GM12891 (cell line): ENCODE data around the gene ACY1.

ENCODE experiments used
- DNase-seq: peaks from one replicate; pipeline ENCODE4 v3.0.0; 2011; ENCODE audit warnings: low spot score; ENCODE audit not compliant: insufficient read length
- FAIRE-seq: peaks from 2 replicates; lab custom pipeline; 2011; peaks lifted over from hg19 to GRCh38; lab: Jason Lieb, UNC
- PAX5 ChIP-seq: IDR thresholded peaks from 2 replicates; pipeline ENCODE4 v1.6.1; 2011; ENCODE audit warnings: low read length, moderate library complexity, mild to moderate bottlenecking; ENCODE audit not compliant: insufficient read depth, severe bottlenecking
- POLR2A ChIP-seq: IDR thresholded peaks from 2 replicates; pipeline ENCODE4 v1.6.1; 2011; ENCODE audit warnings: low read depth, low read length, control low read depth
- POLR2AphosphoS5 ChIP-seq: IDR thresholded peaks from 2 replicates; pipeline ENCODE4 v1.6.1; 2011; ENCODE audit warnings: low read depth, low read length, control low read depth
- POU2F2 ChIP-seq: IDR thresholded peaks from 2 replicates; pipeline ENCODE4 v1.6.1; 2011; ENCODE audit warnings: low read depth, mild to moderate bottlenecking, control low read depth, low read length, moderate library complexity
- SPI1 ChIP-seq: IDR thresholded peaks from 2 replicates; pipeline ENCODE4 v1.6.1; 2011; ENCODE audit warnings: low read depth, low read length, control low read depth
- TAF1 ChIP-seq: IDR thresholded peaks from 2 replicates; pipeline ENCODE4 v1.6.1; 2011; ENCODE audit warnings: low read depth, low read length, control low read depth

ACY1 gene

DNA sequence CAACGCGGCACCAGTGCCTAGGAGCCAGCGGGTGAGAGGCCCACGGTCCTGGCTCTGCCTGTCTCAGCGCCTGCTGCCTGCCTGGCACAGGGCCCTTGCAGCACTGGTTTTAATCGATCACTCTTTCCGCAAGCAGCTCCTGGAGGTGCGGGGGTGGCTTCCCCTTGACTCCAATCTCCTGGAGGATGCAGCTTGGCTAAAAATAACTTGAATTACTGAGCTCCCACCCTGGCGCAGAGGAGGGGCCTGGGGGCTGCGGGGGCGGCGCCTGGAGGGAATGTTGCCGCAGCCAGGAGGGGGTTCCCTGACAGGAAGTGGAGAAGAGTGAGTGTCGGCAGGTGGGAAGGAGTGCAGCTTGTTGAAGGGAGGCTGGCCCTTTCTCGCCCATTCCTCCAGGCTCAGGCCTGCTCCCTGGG lies 22.2 kb downstream of the ACY1 start:
- FAIRE-seq (peak; percentile 58), DNase-seq (no peak)
- TF ChIP-seq TAF1 (no peak), POLR2A (no peak)

DNA sequence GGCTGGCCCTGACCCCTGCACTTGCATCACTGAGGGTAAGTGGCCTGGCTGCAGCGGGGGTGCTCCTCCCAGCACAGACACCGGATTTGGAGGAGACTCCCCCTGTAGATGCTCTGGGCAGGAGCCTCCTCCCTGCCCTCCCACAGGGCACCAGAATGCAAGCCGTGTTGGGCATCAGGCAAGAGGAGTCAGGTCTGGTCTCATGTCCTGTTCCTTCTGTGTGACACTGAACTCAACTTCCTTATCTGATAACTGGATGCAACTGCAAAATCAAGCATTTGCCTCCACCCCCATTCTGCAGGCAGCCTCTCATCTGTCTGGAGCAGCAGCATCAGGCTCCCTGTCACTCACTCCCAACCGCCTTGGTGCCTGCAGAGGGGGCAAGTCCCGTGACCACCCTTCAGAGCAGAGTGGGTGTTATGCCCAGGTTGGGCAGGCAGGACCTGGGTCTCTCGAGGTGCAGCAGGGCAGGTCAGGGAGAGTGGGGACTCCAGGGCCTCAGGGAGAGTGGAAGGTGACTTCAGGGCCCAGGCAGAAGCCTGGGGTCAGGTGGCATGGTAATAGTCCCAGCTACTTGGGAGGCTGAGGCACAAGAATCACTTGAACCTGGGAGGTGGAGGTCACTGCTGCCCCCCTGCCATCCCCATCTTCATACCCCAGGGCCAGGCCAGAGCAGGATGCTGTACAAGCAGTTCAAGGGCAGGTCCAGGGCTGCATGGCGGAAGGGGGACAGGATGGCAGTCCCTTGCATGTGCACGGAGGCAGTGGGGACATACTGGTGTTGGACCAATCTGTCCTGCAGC lies 22.9 kb downstream of the ACY1 start:
- DNase-seq (no peak), FAIRE-seq (no peak)
- TF ChIP-seq POLR2AphosphoS5 (no peak), SPI1 (no peak), TAF1 (no peak), POU2F2 (no peak), PAX5 (no peak), POLR2A (no peak)

GRCh38 chr3:52006820-52007133 lies 23.4 kb downstream of the ACY1 start:
- DNase-seq: no peak
- TF ChIP-seq POU2F2 (no peak), POLR2A (no peak), TAF1 (no peak), SPI1 (no peak), PAX5 (no peak), POLR2AphosphoS5 (no peak)
- FAIRE-seq: no peak

GRCh38 chr3:52007291-52007690 lies 24.0 kb downstream of the ACY1 start:
- DNase-seq: no peak
- TF ChIP-seq POLR2AphosphoS5 (no peak), PAX5 (no peak), POU2F2 (no peak), SPI1 (no peak), POLR2A (no peak), TAF1 (no peak)
- no peak for FAIRE-seq

DNA sequence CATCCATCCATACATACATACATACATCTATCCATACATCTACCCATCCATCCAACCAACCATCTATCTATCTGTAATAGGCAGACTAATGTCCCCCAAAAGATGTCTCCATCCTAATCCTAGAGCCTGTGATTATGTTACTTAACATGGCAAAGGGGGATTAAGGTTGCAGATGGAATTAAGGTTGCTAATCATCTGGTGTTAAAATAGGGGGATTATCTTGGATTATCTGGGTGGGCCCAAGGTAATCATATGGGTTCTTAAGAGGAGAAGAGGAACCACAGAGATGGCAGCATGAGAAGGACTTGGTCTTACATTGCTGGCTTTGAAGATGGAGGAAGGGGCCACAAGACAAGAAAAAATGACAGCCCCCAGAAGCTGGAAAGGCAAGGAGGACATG lies 27.1 kb downstream of the ACY1 start:
- FAIRE-seq (no peak), DNase-seq (no peak)
- TF ChIP-seq POLR2AphosphoS5 (no peak), TAF1 (no peak), PAX5 (no peak), POLR2A (no peak), POU2F2 (no peak), SPI1 (no peak)

DNA sequence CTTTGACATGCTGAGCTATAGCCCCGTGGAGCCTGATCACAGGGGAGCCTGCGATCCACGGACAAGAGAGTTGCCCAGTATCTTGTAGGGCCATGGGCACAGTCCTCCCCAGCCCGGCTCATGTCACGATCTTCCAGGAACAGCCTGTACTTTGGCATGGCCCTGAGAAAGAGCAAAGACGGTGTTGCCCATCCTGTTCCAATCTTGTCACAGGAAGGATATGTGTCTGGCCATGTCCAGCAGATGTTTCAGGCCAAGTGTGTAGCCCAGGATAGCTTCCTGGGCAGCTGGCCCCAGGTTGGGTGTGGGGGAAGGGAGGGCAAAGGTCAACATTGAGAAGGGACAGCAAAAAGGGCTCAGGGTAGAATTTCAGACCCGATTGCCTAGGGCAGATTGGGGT lies 29.4 kb downstream of the ACY1 start:
- no peak for TF ChIP-seq SPI1
- TF ChIP-seq TAF1: no peak
- no peak for TF ChIP-seq POLR2A
- TF ChIP-seq POLR2AphosphoS5: no peak
- TF ChIP-seq POU2F2: no peak
- no peak for TF ChIP-seq PAX5
- FAIRE-seq: peak; percentile 16
- DNase-seq: no peak

DNA sequence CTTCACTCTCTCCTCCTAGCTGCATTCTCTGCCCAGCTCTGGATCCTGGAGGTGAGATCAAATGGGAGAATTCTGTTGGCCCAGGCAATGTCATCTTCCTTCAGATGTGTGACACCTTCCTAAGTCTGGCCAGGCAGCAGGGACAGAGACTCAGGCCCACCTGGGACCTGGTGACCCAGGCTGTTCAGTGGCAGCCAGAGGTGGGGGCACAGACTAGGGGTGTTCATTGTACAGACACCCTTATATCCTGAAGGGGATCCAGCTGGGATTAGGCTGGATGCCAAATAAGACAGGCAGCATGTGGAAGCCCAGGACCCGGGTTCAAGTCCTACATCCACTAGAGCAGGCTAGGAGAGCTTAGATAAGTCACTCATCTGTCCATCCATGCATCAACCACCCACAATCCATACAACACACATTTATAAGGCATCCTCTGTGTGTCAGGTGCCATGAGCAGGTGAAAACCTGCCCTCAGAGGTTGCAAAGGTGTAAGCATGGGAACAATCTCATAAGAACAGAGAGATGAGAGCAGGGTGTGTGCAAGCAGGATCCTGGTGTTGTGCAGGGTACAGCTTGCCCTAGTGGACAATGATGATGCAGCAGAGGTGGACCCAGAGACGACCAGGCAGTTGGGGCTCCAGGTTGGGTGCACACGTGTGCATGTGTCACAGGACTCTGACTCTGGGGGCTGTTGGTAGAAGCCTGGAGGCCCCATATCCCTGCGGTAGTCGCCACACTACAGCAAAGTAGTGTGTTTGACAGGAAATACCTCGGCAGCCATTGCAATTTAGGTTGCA lies 30.7 kb downstream of the ACY1 start:
- TF ChIP-seq POLR2A: no peak
- TF ChIP-seq SPI1: no peak
- no peak for TF ChIP-seq PAX5
- TF ChIP-seq POLR2AphosphoS5: no peak
- no peak for TF ChIP-seq TAF1
- TF ChIP-seq POU2F2: no peak
- no peak for FAIRE-seq

GRCh38 chr3:52014613-52015012 lies 31.3 kb downstream of the ACY1 start:
- TF ChIP-seq POLR2AphosphoS5 (no peak), POLR2A (no peak), SPI1 (no peak), PAX5 (no peak)
- FAIRE-seq (no peak), DNase-seq (no peak)

More for the DNA sequence above, 30.7 kb downstream of the ACY1 start:
- DNase-seq: no peak

DNA sequence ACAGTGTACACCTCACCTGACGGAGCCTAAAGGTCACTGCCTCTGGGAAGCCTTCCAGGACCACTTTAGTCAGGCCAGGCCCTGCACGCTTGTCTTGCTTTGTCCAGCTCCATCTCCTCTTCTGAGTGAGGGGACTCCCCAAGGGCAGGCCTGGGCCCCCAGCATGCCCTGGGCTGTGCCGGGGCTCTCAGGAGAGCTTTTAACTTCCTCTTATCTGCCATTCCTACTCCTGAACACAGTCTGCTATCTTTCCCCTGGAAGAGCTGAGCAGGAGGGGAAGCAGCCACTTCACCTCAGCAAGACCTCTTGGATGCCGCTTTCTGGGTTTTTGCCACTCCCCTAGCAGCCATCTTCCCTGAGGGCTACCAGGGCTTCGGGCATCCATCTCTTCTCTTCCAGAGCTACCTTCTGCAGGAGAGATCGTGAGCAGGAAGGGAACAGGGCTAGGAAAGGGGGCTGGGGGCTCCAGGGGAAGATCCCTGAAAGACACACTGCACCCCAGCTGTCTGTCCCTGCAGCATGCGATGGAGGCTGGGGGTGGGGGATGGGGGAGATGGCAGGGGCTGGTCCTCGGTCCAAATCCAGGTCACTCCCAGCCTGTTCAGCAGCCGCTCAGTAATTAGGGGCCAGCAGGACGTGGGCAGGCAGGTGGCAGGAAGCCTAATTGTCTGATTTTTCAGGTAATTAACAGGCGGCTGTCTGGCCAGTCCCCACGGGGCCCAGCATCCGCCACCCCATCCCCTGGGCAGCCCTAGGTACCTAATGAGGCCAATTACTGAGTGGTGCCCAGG lies 32.3 kb downstream of the ACY1 start:
- DNase-seq (no peak), FAIRE-seq (no peak)
- no peak for TF ChIP-seq POU2F2
- no peak for TF ChIP-seq POLR2AphosphoS5
- TF ChIP-seq TAF1: no peak
- no peak for TF ChIP-seq PAX5
- TF ChIP-seq POLR2A: no peak
- TF ChIP-seq SPI1: no peak
